Stimulated activated CD8-positive, alpha-beta memory T cell treated with anti-CD3 and anti-CD28 coated beads, Interleukin-15, amount 100 ng/mL, for 1 hour (primary cell): ENCODE measurements around the gene MEMO1.
"Not testable (repeated sequence)": the region's sequence is repeated elsewhere in the genome, so short reads cannot be mapped to it uniquely, and the experiment has no call there.

ENCODE experiments used
- DNase-seq: peaks from one replicate; pipeline ENCODE4 v3.0.0-alpha.2; 2020; ENCODE audit warnings: low read depth

The MEMO1 gene

DNA sequence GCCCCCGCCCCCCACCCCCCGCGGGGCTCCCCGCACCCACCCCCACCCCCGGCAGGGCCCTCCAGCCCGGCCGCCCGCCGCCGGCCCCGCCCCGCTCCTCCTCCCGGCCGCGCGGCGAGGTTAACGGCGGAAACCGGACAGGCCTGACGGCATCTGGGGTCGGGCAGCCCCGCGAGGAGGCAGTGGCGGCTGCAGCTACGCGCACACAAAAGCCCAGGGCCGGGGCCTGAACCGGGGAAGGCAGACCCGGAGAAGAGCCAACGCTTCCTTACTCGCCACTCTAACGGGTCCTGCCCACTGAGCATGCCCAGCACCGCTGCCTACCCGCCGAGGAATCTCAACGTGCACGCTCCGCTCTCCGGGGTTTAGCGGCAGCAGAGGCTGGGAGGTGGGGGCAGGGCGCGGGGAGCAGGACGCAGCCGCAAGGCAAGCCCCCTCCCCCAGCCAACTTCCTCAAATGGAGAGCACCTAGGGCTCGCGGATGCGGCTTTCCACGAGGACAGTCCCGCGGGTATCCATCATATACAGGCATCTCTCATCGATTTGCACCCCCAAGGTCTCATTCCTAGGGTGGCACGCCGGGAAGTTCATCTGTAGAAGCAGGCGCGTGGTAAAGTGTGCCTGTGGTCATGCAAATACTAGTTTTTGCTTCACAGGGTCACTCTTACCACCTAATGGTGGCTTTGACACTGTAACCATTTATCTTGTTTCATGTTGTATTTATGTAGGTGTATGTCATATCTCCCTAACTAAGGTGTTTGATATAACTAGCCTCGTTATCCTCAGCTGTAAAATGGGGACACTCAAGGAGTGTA, at the start of gene MEMO1:
Gene MEMO1, minus strand, starts transcription at position 339 of the 815 bp plus-strand sequence. CDS start 761 bp downstream, outside the sequence.
- DNase-seq: peak; percentile 72

DNA sequence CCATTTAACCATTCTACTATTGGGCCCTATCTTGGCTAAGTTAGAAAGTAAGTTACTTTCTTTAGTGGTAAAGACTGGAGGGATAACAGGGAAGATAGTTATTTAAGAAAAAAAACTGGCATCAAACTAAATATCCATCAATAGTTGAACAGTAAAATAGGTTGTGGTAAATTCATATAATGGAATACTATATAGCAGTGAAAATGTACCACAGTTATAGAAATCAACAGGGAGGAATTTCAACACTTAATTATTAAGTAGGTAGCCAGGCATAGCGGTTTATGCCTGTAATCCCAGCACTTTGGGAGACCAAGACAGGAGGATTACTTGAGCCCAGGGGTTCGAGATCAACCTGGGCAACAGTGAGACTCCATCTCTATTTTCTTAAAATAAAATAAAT, 49.5 kb upstream of the MEMO1 start:
- DNase-seq: no peak

DNA sequence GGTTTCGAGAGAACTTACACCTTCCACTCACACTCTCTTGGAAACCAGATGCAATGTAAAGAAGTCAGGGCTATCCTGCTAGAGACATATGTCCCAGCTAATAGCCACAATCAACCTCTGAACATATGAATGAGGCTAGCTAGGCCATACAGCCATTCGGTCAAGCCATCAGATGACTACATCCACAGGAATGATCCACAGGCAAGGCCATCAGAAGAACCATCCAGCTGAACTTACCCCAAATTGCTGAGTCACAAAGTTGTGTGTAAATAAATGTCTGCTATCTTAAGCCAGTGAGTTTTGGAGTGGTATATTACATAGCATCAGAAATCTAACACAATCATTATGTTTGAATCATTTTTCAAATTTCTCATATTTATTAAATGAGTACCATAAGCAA, 47.3 kb upstream of the MEMO1 start:
- no peak for DNase-seq

DNA sequence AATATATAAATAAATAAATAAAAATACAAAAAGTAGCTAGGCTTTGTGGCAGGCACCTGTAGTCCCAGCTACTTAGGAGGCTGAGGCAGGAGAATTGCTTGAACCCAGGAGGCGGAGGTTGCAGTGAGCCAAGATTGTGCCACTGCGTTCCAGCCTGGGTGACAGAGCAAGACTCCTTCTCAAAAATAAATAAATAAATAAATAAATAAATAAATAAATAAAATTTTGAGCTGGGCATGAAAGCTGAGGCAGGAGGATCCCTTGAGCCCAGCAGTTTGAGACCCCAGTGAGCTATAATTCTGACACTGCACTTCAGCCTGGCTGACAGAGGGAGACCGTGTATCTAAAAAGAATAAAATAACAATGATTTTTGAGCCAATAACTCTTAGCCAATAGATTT, 43.8 kb upstream of the MEMO1 start:
- DNase-seq: not testable (repeated sequence)

DNA sequence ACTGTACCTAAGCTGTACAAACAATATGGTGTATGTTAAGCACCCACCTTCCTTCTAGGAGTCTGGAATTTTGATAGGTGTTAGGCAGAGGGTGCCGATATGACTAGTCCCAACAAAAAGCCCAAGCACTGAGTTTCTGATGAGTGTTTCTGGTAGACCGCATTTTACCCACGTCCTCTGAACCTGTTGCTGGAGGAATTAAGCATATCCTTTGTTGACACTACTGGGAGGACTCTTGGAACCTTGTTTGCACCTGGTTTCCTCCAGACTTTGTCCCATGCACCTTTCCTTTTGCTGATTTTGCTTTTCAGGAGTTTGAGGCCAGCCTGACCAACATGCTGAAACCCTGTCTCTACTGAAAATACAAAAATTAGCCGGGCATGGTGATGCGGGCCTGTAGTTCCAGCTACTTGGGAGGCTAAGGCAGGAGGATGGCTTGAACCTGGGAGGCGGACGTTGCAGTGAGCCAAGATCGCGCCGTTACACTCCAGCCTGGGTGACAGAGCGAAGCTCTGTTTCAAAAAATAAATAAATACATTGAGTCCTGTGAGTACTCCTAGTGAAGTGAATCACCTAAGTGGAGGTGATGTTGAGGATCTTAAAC, 41.1 kb upstream of the MEMO1 start:
- DNase-seq: no peak

DNA sequence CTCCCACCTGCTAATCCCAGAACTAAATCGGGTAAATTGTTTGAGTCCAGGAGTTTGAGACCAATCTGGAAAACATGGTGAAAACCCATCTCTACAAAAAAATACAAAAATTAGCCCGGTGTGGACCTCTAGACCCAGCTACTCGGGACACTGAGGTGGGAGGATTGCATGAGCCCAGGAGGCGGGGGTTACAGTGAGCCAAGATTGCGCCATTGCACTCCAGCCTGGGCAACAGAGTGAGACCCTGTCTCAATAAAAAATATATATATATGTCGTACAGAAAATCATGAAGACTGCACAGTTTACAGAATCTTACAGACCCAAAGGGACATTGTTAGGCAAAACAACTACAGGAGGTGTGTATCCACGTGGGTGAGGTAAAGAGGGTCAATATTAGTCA, 32.8 kb upstream of the MEMO1 start:
- DNase-seq: no peak

DNA sequence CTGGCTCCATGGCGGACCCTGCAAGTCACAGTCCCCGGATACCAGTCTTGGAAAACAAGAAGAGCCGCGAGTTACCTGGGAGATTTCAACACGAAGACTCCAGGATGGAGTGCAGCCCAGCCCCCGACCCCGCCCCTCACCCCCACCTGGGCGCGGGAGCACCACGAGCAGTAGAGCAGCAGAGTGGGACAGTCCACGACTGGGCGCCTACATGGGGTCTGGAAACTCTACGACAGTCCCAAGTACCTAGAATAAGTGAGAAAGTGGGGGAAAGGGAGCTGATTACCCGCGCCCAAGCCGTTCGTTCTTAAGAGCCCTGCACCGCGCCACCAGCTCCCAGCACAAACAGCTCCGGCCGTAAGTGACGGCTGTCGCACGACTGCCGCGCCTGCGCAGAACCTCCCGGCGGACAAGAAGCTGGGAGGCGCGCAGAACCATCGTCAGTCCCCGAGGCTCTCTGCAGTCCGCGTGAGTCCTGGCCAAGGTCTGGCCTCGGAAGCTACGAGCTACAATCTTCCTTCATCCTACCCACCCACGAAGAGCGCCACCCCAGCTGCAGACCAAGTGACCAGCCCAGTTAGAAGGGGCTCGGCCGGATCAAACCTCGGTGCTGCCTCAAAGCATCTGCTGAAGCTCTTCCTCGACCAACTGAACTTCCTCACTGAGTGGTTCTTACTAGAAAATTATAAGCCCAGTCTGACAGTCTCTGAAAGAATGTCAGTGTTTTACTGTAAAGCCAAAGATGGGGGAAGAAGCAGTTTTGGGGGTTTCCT, 28.8 kb upstream of the MEMO1 start, which contains the start of gene DPY30:
Gene DPY30, minus strand, starts transcription at position 359 of the 773 bp plus-strand sequence. Its CDS starts 349 bp downstream, at position 10.
- DNase-seq: peak; percentile 72

DNA sequence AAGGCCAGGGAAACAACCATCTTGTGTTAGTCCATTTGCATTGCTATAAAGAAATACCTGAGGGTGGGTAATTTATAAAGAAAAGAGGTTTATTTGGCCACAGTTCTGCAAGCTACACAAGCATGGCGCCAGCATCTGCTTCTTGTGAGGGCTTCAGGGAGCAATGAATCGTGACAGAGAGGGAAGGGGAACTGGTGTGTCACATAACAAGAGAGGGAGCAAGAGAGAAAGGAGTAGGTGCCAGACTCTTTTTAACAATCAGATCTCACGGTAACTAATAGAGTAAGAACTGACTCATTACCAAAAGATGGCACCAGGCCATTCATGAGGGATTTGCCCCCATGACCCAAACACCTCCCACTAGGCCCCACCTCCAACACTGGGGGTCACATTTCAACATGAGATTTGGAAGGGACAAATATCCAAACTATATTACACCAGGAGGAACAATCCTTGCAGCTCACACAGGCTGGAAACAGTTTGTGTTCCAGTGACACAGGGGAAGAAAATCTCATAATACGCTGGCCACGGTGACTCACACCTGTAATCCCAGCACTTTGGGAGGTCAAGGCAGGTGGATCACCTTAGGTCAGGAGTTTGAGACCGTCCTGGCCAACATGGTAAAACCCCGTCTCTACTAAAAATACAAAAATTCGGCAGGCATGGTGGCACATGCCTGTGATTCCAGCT, 23.5 kb upstream of the MEMO1 start:
- DNase-seq: not testable (repeated sequence)

DNA sequence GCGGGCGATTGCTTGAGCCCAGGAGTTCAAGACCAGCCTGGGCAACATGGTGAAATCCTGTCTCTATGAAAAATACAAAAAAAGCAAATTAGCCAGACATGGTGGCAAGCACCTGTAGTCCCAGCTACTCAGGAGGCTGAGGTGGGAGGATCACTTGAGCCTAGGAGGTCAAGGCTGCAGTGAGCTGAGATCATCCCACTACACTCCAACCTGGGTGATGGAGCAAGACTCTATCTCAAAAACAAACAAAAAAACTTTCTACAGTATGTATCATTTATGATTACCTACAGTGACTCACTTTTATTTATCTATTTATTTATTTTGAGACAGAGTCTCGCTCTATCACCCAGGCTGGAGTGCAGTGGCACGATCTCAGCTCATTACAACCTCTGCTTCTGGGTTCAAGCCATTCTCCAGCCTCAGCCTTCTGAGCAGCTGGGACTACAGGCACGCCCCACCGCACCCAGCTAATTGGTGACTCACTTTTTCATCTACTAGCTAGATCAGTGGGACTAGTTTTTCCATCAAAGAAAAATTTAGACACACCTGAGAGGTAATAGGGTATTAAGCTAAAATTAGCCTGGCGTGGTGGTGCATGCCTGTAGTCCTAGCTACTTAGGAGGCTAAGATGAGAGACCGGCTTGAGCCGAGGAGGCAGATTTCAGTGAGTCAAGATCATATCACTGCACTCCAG, 8.1 kb upstream of the MEMO1 start:
- not testable (repeated sequence) for DNase-seq

DNA sequence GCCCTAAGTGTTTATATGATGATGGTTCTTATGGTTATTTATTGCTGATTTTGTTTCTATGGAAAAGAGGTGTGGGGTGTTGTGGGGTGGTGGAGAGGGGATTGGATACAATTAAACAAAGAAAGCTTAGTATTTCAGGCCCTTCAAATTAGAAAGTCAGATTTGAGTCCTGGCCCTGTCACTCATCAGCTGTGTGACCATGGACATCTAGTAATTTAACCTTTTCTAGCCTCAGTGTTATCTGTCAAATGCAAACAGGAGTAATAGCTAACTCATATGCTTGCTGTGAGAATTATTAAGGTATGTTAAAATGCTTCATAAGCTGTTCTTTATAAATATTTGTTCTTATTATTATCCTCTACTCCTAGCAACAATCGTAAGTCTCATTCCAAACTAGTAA, 2.1 kb upstream of the MEMO1 start:
- no peak for DNase-seq

DNA sequence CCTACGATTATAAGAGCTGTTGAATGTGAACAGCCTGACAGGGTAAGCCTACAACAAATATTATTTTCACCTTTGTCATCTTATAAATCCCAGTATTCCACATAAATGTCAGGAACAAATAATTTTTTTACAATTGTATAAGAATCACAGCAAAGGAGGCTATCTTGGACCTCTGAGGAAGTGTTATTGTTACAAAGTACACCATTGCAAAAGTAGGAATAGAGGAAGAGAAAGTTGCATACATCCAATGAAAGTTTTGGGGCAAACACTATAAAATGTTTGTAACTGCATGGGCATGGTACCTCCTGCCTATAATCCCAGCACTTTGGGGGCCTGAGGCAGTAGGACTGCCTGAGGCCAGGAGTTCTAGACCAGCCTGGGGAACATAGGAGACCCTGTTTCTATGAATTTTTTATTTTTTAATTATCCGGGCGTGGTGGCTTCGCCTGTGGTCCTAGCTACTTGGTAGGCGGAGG, 715 bp upstream of the MEMO1 start:
- no peak for DNase-seq

DNA sequence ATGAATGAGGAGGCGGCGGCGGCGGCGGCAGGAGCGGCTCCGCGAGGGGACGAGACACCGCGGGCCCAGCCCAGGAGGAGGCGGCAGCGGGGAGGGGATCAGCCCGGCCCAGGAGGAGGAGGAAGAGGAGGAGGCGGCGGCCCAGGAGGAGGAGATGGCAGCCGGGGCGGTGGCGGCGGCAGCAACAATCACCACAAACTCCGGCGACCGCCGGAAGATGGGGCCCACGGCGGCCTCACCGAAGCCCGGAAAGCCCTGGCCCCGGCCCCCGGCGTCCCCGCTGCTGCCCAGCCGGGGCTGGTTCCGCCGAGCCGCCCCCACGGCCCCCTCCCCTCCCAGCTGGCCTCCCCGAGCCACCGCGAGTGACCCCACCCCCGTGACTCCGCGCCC, 533 bp downstream of the MEMO1 start:
- DNase-seq: peak; percentile 24

DNA sequence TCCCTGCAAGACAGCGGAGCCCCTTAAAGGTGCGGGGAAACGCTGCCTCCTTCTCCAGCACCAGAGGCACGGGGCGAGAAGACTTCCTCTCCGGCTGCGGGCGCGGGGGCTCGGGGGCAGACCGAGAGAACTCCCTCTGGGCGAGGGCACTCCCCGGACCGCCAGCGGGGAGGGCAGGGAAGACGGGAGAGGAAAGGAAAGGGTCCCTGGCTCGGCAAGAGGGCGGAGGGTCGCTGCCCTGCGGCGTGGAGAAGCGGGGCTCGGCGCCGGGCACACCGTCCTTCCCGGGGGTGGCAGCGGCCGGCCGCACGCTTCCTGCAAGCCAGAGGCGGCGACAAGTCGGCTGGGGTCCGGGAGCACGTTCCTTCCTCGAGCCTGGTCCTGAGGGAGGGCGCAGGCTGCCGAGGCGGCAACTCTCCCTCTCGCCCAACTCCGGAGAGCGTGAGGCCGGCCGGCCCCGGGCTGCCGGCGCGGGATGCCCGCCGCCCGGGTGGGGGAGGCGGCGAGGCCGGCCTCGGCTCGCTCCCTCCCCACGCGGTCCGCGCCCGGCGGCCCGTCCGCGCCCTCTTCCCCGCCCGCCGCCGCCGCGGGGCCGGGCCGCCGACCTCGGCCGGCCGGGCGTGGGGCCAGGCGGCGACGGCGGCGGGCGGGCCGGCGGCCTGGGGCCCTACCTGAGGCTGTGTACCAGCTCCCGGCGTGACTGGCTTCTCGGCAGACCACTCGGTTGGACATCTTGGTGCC, 1.1 kb downstream of the MEMO1 start:
- peak; percentile 15 for DNase-seq

DNA sequence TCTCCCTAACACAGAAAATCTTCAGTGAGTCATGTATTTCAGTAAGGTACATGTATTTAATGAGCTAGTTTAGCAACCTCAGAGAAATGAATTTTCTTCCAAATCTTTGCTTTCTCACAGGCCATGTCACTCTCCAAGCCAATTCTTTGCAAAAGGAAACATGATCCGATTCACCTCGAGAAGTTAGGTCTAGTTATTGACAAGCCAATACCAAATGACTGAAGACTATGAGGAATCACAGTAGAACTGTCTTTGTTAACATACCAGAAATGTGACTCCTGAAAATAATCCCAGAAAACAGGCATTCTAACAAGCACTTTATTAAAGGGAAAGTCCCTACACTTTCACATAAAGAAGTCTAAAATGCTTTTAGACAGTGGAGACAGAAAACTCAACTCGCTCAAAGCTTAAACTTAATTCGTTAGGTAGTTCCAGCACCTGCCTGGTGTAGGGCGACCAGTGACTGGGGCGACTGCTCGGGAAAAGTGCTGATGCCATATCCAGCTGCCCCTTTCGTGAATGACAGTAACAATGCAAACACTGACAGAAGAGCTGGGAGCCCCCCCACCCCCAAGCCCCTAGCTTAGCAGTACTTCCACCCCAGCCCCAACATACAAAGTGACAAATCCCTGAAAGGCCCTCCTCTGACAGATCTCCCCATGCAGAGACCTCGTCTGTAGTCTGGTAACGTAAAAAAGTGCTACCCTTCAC, 1.8 kb downstream of the MEMO1 start:
- no peak for DNase-seq

DNA sequence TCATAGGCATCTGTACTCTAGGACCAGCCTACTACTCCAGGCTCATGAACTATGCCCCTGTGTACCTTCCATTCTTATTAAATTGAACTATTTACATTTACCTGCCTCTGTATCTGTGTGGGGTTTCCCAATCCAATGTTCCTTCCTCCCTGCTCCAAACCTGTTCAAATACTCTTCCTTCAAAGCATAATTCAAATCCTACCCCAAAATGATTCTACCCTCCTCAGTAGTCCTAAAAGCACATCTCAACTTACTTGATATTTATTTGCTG, 3.8 kb downstream of the MEMO1 start:
- DNase-seq: no peak

DNA sequence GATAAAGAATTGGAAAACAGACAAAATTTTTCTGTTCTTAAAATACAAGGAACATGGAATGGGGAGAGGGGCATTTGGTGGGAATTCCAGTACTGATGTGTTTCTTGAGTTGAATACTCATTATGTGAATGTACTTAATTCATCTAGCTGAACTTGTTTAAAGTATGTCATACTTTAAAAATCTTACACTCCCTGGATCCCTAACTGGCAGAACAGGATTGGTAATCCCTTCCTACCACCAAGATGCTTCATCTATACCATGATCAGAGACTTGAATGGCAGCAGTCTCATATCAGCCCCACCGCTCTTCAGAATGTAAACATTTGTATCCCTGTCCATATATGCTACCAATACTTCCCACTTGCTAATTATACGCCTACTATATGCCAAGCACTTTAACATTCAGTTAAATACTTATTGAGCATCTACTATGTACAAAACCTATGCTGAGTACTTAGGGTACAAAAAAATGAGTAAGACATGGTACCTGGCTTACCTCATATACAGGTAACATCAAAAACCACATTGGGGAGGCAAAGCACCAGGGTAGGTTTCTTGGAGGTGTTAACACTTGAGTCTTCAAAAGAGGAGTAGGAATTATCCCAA, 5.3 kb downstream of the MEMO1 start:
- DNase-seq: no peak

DNA sequence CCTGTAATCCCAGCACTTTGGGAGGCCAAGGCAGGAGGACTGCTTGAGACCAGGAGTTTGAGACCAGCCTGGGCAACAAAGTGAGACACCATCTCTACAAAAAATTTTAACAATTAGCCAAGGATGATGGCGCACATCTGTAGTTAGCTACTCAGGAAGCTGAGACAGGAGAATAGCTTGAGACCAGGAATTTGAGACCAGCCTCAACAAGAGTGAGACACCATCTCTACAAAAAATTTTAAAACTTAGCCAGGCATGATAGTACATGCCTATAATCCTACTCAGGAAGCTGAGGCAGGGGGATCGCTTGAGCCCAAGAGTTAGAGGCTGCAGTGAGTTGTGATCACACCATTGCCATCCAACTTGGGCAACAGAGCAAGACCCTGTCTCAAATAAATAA, 7.0 kb downstream of the MEMO1 start:
- no peak for DNase-seq

DNA sequence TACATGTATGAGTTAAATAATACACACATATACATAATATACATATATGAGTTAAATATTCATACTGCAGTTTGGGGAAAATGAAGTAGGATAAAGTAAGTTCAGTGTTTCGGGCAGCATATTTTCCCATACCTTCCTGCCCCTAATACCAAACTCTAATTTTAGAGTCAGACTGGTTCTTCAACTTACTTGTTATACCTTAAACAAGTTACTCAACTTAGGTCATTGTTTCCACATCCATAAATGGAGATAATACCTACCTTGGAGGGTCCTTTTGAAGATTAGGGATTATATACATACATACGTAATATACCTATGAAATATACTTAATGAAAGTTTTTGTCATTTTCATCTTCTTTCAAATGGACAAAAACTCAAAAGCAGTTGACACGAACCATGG, 8.4 kb downstream of the MEMO1 start:
- DNase-seq: no peak

DNA sequence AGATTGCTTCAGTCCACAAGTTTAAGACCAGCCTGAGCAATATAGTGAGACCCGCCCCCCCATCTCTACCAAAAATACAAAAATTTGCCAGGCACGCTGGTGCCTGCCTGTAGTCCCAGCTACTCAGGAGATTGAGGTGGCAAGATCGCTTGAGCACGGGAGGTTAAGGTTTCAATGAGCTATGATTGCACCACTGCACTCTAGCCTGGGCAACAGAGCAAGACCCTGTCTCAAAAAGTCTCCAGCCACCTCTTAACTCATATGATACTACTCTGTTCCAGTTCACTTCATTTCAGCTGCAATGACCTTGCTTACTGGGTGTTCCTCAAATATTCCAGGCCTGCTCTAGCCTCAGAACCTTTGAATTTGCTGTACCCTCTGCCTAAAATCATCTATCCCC, 11.4 kb downstream of the MEMO1 start:
- DNase-seq: no peak
